Measurements from ENCODE around the gene PPIP5K2. TPM values are rescaled to one million over a fixed set of nuclear protein-coding genes. Genes with fewer than 3 reads are reported as not detected.

The PPIP5K2 gene
- total and polyA plus RNA-seq, 2 of the 8 experiments (the other 6 are each of a cell fraction or from before 2014, with no cell fraction given) = 14.8 to 46.6 TPM

DNA sequence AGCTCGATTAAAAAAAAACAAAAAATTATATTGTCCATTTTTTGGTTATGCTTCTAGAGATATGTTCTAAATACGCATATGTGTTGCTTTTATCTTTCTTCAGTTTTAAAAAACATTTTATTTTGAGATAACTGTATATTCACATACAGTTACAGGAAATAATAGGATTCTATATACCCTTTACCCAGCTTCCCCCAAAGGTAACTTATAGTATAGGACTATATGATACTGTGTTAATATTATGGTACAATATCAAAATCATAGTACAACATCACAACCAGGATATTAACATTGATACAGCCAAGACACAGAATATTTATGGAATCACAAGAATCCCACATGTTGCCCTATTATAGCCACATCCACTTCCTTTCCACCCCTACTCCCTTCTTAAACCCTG, 129.0 kb downstream of the PPIP5K2 start (continued):
- no peak for TF ChIP-seq SAP30 (IDR thresholded peaks at IDR 0.05; ENCODE audit: insufficient read depth, insufficient replicate concordance, low read length)

Data from H1 (cell line).